Hippocampal formation (tissue), 2 donors: Measurements from ENCODE around the gene PPCDC.

Experiments
- DNase-seq, 2 donors: peaks; one replicate each; lab custom pipeline; 2025; lab: John Stamatoyannopoulos, UW

PPCDC gene

DNA sequence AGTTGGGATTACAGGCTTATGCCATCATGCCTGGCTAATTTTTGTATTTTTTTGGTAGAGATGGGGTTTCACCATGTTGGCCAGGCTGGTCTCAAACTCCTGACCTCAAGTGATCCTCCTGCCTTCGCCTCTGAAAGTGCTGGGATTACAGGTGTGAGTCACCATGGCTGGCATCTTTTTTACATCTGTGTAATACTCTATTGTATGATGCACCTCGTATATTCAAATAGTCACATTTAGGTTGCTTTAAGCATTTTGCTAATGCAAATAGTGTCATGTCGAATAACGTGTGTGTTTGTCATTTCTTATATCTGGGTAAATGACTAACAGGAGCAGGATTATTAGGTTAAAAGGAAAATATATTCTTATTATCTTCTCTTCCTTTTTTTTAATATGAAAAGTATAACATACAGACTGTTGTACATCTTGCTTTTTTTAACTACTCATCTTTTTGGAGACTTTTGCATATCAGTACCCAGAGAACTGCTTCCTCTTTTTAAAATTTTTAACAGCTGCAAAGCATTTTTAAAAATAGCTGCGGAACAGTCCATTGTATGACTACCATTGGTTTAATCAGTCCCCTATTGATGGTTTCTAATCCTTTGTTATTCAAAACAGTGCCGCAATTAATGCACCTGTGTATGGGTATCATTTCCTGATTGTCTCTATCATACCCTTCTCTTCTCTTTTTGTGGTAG, 14.6 kb upstream of the PPCDC start:
- DNase-seq, result no peak

DNA sequence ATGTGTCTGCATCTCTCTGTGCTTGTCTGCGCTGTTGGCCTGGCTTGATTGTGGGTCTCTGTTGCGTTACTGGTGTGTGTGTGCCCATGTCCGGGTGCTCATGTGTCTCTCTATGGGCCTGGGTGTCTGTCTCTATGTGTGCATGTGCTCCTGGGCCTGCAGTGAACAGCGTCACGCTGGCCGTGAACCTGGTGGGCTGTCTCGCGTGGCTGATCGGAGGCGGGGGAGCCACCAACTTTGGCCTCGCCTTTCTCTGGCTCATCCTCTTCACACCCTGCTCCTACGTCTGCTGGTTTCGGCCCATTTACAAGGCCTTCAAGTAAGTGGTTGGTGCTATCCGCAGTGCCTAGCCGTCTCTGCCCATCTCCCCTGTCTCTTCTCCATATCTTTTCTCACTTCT, 7.0 kb upstream of the PPCDC start:
- no peak for DNase-seq

DNA sequence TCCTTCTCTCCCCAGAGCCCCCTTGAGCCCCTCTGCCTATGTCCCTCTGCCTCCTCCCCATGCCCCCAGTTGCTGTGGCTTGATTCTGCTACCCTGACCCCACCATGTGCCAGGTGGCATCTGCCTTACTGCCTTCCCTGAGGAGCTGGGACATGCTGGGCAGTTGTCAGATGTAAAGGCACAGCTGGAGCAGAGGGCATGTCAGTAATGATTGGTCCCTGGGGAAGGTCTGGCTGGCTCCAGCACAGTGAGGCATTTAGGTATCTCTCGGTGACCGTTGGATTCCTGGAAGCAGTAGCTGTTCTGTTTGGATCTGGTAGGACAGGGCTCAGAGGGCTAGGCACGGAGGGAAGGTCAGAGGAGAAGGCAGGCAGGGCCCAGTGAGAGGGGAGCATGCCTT, 3.5 kb upstream of the PPCDC start:
- DNase-seq, result no peak

DNA sequence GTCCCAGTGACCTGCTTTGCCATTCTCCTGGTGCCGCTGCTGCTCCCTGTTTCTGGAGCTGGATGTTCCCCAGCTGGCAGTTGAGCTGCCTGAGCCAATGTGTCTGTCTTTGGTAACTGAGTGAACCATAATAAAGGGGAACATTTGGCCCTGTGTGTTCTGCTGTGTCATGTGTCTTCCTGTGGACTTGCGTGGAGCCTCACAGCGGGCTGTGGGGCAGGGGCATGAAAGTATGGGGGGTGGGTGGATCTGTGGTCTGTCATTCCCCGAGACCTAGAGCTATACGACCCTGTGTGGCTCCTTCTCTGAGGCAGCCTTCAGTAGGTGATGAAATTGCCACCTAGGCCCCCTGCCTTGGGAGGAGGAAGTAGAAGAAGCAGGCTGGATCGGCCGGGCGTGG, 2.0 kb upstream of the PPCDC start:
- DNase-seq, result no peak

DNA sequence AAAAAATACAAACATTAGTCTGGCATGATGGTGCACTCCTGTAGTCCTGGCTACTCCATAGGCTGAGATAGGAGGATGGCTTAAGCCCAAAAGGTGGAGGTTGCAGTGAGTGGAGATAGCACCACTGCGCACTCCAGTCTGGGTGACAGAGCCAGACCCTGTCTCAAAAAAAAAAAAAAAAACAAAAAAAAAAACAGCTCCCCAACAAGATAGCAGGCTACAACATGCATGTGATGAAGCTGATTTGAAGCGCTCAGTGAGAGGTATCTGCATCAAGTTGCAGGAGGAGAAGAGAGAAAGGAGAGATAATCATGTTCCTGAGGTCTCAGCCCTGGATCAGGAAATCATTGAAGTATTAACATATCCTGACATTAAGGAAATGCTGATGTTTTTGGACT, 608 bp upstream of the PPCDC start:
- DNase-seq, result no peak

DNA sequence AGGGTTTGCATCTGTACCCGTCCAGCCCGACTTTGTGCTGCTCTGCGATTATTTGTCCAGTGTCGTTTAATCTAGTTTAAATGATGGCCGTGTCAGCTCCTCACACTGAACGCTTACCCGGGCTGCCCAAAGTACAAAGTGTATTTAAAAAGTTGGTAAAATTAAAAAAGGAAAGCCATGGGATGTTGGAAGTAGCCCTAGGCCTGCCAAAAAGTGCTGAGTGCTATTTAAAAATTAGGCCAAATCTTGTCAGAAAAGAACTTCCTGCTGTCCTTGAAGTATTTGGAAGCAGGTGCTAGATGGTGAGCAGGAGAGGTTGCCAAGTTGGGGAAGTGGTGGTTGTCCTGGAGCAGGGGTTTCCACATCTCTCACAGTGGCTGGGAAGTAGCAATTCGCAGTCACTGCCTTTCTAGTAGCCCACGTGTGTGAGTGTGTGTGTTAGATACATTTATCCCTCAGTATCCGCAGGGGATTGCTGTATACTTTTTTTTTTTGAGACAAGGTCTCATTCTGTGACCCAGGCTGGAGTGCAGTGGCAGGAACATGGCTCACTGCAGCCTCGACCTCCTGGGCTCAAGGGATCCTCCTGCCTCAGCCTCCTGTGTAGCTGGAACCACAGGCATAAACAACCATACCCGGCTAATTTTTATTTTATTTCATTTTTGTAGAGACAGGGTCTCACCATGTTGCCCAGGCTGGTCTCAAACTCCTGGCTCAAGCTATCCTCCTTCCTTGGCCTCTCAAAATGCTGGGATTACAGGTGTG, 664 bp downstream of the PPCDC start:
- DNase-seq, result no peak

DNA sequence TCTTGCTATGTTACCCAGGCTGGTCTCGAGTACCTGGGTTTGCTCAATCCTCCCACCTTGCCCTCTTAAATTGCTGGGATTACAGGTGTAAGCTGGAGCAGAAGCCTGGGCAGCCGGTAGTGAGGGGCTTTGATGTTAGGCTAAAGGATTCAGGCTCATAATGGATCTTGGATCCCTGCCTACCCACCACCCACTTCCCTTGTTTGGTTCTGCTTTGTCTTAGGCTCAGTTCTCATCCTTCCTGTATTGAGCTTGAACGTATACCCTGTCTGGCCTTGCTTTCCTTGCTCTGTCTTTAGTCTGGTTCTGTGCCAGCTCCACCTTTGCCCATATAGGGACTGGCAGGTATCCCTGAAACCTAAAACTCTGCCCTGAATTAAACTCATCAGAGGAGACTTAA, 1.7 kb downstream of the PPCDC start:
- no peak for DNase-seq

DNA sequence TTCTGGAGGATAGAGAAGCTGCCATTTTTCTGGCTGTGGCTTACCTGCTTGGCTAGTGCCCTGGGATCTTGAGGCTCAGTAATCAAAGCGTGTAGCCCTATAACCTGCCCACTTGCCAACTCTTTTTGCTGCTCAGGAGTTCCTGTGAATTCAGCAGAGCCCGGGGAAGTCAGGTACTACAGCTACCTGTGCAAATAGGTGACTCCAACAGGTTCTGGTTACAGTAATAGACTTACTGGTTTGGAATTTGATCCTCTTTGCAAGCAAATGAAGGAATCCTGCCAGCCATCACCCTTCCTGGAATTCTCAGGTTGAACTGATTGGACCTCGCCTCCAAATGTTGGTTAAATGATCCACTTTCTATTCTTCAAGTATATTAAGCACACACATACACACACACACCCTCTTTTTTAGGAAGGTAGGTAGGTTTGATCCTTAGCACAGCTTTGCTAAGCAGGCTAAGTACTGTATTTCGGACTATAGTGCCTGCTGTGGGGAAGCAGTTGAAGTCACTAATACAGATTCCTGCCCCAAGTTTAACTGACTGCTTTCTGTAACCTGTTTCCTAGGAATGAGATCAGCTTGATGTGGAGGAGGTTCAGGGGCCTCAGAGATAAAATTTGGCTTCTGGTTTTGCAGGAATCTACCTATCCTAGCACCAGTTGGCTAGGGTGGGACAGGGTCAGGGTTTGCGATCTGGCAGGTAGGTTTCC, 2.3 kb downstream of the PPCDC start:
- no peak for DNase-seq

DNA sequence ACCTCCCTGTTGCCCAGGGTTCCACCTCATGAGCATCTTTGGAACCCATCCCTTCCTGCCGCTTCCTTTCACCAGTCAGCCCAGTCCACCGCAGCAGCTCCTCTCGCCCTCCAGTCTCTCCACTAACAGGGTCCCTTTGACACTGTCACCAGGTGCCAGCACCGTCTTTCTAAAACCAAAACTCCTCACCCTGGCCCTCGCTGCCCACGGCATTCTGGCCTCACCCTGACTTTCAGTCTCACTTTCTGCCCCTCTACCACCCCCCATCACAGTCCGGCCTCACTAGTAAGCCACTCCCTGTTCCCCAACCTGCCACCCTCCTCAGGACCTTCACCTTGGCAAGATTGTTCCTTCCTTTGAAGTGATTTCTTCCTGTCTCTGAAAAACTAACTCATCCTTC, 4.2 kb downstream of the PPCDC start:
- no peak for DNase-seq

DNA sequence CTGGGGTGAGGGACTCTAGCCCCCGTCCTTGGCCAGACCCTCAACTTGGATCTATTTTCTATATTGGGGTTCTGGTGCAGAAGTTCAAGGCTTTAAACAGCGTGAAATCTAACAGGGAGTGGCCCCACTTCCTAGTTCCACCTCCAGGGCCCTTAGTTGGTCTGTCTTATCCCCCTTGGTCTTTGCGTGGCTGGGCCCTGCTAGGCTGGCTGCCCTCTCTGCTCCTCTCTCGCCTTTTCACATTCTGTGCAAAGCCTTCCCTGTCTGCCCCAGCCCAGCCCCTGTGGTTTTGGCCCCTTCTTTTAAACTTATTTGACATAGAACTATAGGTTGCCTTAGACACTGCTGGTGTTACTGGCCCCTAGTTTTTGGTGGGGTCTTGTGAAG, 5.6 kb downstream of the PPCDC start:
- DNase-seq, result no peak

DNA sequence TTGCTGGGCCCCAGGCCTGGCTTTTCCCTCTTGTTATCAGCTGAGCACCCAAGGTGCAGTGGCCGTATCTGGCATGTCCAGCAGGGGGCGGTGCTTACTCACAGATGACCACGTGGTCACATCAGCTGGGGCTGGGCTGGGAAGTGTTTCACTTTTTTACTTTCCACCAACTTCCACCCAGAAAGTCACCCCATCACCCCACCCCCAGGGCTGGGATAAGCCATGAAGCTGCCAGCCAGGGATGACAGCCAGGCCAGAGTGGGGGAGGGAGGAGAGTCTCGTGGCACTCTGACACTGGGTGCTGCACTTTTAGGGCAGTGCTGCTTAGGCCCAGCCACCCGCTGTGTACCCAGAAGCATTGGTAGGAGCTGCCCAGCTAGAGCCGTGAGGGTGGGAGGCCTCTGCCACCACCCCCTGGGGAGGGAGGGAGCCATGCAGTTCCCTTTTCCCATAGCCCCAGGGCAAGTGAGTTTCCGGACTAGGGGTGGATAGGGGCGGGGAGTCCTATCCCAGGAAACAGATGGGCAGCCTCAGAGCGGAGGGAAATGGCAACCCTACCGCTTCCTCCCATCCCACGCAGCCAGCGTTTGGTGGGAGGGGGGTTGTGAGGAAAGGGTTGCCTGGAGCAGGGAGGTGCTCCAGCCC, 6.1 kb downstream of the PPCDC start:
- DNase-seq, result peak; percentile 82 to 84

DNA sequence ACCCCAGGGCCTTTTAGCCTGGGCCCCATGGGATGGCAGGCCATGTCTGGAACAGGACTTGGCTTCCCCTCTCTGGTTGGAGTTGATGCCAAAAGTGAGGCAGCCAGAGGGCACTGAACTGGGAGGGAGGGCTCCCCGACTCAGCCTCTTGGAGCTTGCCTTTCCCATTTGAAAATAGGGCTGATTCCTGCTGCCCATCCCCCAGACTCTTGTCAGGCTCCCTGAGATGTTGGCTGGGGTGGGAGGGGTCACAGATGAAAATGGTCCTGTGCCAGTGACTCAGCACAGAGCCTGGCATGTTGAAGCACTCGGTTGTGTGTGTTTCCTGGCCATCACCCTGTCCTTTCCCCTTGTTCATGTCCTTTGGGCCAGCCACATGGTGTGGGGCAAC, 6.6 kb downstream of the PPCDC start:
- no peak for DNase-seq

DNA sequence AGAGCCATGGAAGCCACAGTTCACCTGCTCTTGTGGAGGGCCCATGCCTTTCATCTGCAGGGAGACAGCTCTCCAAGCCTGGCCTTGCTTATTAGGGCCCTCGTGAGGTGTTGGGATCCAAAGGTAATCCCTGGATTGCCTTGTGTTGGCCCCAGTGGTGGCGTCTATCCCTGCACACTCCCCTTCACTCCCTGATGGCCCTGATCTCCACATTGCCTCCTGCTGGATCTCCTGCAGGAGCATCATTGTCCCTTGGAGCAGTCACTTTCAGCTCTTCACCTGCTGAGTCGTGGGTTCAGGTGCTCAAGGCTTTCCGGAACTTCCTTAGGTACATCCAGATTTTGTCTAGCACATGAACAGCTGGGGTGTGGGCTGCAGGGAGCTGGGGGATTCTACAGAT, 7.0 kb downstream of the PPCDC start:
- DNase-seq, result no peak

DNA sequence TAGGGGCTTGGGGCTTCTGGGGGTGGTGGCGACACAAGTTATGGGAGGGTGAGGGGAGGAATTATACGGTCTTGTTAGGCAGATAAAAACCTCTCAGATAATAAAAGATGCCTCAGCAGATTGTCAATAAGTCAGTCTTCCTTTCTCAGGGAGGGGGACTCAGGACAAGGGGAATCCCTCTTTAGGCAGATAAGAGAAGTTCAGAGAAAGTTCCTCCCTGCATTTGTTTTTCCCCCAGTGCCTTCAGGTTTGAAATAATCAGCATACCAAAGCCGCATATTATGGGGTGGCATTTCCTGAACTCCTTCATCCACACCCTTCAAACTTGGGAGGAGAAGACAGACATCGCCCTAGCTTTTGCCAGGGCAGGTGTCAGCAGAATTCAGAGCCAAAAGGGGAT, 8.5 kb downstream of the PPCDC start:
- no peak for DNase-seq

DNA sequence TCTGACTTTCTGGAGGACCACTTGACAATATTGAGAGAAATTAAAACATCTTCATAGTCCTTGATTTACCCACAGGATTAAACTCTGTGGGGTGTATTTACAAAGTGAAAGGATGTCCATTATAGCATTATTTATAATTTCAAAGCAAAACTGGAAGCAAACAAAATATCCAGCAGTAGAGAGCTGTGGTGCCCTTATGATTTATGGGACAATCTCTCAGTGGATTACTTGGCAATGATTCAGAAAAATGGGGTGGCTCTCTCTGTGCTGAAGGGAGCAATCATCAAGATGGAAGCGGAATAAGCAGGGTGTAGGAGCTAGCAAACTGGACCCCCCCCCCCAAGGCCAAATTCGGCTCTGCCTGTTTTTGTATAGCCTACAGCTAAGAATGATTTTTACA, 9.0 kb downstream of the PPCDC start:
- no peak for DNase-seq

DNA sequence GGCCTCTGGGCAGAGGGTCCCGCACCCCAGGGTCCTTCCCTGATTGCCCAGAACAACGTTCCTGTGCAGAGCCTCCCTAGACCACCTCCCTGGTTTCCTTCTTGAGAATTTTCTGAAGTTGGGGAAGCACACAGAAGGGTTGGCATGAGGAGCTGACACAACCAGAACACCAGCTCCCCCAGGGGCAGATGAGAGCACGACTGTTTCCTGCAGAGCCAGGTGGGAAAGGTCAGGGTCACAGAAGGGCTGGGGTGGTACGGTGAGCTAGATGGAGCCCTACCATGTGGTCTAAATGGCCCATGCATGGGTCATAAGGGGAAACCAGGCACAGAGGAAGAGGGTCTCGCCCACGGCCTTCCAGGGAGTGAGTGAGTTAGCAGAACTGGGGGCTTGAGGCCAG, 10.4 kb downstream of the PPCDC start:
- no peak for DNase-seq

DNA sequence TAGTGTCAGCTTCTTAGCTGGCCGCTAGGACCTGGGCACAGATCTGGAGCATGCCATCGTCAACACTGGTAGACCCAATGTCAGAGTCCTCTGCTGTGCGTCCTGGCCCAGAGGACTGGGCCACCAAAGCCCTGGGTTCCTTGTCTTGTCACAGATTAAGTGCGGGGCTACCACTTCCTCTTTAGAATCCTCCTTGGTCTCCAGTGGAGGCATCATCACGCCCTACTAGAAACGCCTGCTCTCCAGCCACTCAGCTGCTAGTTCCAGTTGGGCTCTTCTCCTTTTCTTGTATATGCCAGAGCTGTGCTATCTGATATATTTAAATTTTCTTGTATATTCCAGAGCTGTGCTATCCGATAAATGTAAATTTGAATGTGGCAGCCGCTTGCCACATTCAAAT, 11.2 kb downstream of the PPCDC start:
- no peak for DNase-seq

DNA sequence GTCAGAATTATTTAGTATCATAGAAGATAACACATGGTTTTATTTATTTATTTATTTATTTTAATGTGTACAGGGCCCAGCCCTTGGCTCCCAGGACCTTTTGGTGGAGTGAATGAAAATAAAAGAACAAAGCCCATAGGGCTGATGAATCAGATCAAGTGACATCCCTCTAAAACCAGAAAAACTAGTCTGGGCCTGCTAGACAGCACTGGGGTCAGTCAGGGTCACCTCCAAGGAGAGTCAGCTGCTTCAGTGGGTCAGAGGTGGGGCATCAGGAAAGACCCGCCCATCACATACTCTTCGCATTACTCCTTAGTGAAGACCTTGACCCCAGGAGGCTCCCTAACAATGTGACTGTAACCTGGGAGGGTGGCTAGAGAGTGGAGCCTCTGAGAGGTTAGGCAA, 12.8 kb downstream of the PPCDC start:
- no peak for DNase-seq

DNA sequence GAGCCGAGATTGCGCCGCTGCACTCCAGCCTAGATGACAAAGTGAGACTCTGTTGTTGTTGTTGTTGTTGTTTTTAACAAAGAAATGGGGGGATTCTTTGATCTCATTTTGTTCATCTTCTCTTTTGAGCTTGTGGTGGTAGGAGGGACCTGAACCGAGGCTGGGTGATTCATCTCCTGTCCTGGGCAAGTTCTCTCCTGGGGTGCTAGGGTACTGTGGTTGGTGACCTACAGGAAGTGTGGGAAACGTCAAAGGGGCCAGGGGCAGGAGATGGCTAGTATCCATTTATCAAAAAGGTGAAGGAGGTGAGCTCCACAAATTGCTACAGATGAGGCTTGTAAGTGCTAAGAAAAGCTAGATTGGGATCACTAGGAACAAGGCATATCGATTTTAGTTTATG, 14.3 kb downstream of the PPCDC start:
- no peak for DNase-seq

DNA sequence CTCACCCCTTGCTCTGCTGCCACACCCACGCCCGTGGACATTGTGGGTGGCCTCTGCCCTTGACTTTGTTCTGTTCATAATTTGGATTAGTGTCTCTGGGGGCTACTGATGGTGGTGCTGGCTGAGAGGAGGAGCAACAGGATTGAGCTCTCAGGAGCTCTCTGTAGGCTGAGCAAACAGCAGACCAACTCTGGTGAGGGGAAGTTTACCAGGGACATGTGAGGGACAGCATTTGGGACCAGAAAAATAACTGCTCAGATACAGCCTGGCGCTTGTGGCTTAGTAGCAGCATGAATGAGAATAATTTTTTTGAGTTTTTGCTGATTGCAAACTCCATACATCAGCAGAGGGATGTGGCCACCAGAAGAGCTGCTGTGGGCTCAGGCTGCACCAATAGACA, 14.8 kb downstream of the PPCDC start:
- DNase-seq, result no peak

DNA sequence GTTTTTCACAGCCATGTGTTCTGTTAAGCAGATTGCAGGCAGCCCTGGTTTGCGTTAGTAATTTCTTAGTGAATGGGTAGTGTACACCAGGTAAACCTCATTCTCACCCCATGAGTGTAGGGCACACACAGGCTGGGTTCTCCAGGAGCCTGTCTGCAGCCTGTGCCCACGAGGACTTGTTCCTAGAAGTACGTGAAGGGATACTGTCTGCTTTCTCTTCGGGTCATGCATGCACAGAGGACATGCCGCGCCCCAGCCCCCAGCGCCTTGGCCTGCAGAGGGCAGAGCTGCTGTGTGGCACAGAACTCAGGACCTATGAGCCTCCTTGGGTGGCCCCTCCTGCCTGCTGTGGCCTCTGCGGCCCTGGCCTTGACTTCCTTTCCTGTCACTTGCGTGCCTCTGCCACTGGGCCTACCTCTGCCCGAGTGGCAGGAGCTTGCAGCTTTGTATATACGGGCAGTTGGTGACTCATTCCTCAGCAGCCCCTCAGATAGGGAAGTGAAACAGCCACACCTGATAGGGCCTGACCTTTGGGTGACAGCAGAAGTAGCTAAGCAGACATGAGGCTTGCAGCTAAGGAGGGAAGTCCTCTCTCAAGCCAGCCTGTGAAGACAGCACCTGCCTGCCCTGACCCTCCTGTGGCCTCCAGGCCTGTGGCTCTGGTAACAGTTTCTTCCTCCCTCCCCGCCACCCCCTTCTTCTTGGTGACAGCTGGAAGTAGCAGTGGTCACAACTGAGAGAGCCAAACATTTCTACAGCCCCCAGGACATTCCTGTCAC, 19.5 kb downstream of the PPCDC start:
- DNase-seq, result peak in 1 of 2 donors; percentile 58
